Left colon (tissue), 2 donors: ENCODE measurements around the gene MICAL3. TPM values are rescaled to one million over a fixed set of nuclear protein-coding genes. Genes with fewer than 3 reads are reported as not detected.

Source experiments
- ATAC-seq: fragments of 200-7000 bp; cut with Tn5 transposase; one replicate; pipeline ENCODE4 v1.9.1; 2020; ENCODE audit warnings: mild to moderate bottlenecking, moderate library complexity
- DNase-seq, 2 donors: peaks; one replicate each; pipeline ENCODE4 v3.0.0-alpha.2; 2020
- intact Hi-C, 2 donors: fragments of 100-400 bp; cut with DNase I in 1 of 2; cut with micrococcal nuclease in 1 of 2; formaldehyde crosslinking; loops; one replicate each; pipeline versions ENCODE4 v1.11.2 to v1.14.0; 2022; cut with DNase I, micrococcal nuclease
- total RNA-seq, 2 donors: library from RNA; stranded (reverse); fragmentation: NEBNext Ultra II Directional; extraction: Animal tissue kit (Norgen Biotek cat#: 25700); gene quantifications; one replicate each; pipeline ENCODE4 v1.2.1, GENCODE V29; 2021
- donor health status: DM: no; HTN: no; CAD: no.
- donor health status: DM: yes; HTN: yes; CAD: no.

Gene MICAL3
- total RNA-seq, 2 donors from 2014 or later, result 93.6 to 114 TPM

DNA sequence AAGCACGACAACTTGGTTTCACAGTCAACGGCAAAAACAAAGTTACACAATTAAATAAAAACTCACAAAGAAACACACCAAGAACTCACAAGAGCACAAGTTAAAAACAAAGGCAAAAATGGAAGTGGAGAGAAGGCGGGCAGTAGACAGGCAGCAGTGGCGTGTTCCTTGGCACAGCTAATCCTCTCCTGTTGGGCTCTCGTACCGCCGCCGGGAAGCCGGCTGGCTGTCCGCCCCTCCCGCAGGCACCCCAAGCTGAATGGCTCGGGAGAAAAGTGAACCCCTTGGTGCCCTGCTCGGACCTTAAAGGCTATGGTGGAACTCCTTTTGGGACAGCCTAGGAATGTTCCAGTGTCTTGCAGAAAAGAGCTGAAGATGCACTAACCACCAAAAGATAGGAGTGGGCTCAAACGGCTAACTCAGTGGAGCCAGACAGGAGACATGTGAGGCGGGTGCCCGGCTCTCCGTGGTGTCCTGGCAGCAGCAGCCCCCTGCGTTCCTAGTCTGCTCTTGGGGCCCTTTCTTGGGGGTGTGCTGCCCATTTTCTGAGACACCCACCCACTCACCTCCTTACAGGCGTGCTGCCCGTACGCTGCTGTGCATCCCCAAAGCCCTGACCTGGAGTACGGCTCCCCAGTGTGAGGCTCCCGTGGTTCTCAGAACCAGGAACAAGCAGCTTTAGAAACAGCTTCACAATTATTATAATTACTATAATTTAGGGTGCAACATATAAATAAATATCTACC is 164.0 kb downstream of the MICAL3 start:
- no peak for DNase-seq
- no peak for ATAC-seq
- intact Hi-C loops, result no loop called here

- DNase-seq (peak; percentile 37 to 44), ATAC-seq (peak; percentile 18)
- intact Hi-C loops, result no loop called here
Measured at GRCh38 chr22:17858033-17858432, 166.3 kb downstream of the MICAL3 start.

- ATAC-seq (no peak), DNase-seq (no peak)
- intact Hi-C loops, result no loop called here
Measured at GRCh38 chr22:17855572-17856290, 168.6 kb downstream of the MICAL3 start.

DNA sequence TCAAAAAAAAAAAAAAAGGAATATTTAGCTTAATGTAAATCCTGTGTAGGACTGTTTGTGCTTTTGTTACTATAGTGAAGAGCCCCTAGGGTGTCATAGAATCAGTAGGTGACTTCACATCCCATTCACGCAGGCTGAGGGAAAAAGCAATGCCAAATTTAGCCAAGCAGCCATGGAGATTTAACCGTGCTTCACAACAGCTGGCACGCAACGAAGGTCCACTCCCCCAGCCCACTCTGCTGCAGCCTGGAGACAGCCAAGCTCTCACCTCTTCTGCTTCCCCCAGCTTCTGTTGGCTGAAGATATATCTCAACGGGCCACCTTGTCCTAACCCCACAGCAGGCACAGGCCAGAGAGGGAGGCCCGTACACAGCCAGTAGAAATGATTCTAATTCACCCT is 171.3 kb downstream of the MICAL3 start:
- ATAC-seq, result no peak
- DNase-seq, result no peak
- intact Hi-C loops, result no loop called here

GRCh38 chr22:17851759-17852158 is 172.6 kb downstream of the MICAL3 start:
- intact Hi-C loops, result no loop called here
- ATAC-seq (no peak), DNase-seq (no peak)

GRCh38 chr22:17847360-17848078 is 176.8 kb downstream of the MICAL3 start:
- DNase-seq, result no peak
- ATAC-seq, result no peak
- intact Hi-C loops, result no loop called here

GRCh38 chr22:17846326-17846992 is 177.9 kb downstream of the MICAL3 start:
- DNase-seq, result no peak
- ATAC-seq, result peak; percentile 31
- intact Hi-C loops, result no loop called here

DNA sequence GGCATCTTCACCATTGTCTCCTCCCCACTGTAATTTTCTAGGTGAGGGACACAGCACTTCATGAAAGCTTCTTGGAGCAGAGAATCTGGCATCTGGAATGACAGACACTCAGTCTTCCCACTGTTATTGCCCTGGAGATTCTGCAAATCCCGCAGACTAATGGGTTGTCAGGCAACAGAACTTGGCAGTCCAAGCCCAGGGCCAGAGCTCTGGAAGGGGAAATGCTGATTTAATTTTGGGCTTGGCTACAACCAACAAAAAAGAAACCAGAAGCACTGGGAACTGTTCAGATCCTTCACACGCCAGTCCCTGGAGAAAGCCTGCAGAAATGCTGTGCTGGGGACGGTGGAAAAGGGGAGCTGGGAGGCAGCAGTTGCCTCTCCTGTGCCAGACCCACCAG is 178.6 kb downstream of the MICAL3 start:
- intact Hi-C loops, result no loop called here
- DNase-seq (no peak), ATAC-seq (no peak)

GRCh38 chr22:17845327-17845726 is 179.0 kb downstream of the MICAL3 start:
- DNase-seq (no peak), ATAC-seq (no peak)
- intact Hi-C loops, result no loop called here

DNA sequence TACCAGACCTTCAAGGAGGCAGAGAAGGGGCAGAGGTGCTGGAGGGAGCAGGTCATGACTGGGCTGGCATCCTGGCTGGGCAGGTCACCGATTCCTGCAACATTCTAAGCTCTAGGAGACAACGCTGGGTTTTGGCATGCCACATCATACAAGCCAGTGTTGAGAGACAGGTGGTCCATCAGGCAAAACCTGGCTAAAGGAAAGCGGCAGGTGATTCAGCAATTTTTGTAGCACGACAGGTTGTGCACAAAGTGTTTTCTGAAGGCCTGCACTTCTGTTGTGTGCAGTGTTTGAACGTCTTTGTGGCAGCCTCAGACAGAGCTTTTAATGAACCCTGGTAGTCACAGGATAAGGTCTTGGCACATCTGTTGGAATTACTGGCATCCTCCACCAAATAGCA is 180.2 kb downstream of the MICAL3 start:
- no peak for DNase-seq
- intact Hi-C loops, result no loop called here
- no peak for ATAC-seq

DNA sequence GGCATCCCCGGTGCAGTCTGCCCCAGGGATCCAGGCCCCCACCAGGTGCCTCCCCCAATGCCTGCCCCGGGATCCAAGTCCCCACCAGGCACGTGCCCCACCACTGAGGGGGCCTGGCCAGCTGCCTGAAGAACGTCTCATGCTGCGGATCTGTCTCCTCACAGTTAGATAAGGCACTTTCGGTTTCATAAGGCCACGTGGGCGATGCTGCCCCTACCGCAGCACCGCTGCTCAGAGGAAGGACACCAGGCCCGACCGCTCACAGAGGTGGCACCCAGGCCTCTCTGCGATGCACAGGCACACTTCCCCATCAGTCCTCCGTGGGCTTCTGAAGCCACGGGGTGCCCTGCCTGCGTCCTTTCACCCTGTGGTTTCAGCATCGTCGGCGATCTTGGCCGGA is 182.0 kb downstream of the MICAL3 start:
- intact Hi-C loops, result no loop called here
- ATAC-seq, result peak; percentile 62
- DNase-seq, result peak in 1 of 2 donors; percentile 41

- intact Hi-C loops, result no loop called here
- ATAC-seq, result peak; percentile 4
- no peak for DNase-seq
Measured at GRCh38 chr22:17841836-17842235, 182.5 kb downstream of the MICAL3 start.

- no peak for ATAC-seq
- intact Hi-C loops, result loop anchor here in 1 of 2 donors (10.0 kb wide), 1 partner anchor 56 kb away; no protein-coding TSS in a partner anchor
- no peak for DNase-seq
Measured at GRCh38 chr22:17838180-17838865, 186.0 kb downstream of the MICAL3 start.

- no peak for ATAC-seq
- intact Hi-C loops, result loop anchor here in 1 of 2 donors (10.0 kb wide), 1 partner anchor 58 kb away; no protein-coding TSS in a partner anchor
- DNase-seq, result no peak
Measured at GRCh38 chr22:17836992-17837742, 187.2 kb downstream of the MICAL3 start.

- no peak for DNase-seq
- no peak for ATAC-seq
- intact Hi-C loops, result loop anchor here in 1 of 2 donors (10.0 kb wide), 1 partner anchor 60 kb away; no protein-coding TSS in a partner anchor
Measured at GRCh38 chr22:17835256-17835655, 189.1 kb downstream of the MICAL3 start.

- intact Hi-C loops, result loop anchor here in 1 of 2 donors (10.0 kb wide), 1 partner anchor 61 kb away; no protein-coding TSS in a partner anchor
- no peak for ATAC-seq
- no peak for DNase-seq
Measured at GRCh38 chr22:17833489-17833888, 190.9 kb downstream of the MICAL3 start.

DNA sequence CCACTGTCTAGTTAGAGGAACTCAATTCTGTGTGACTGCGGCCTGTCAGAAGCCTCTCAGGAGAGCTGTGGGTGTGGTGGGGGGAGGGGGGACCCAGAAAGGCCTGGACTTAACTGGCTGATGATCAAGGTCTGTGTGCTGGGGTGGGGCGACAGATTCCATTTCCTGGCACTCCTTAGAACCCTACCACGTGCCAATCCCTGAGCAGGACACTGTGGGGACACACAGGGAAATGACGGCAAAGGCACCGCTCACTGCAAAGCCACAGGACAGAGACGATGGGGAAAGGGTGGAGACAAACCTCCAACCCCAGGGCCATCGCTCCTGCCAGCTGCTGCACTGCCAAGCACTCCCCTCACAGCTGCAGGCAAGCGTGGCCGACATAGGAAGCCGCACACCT is 191.7 kb downstream of the MICAL3 start:
- intact Hi-C loops, result loop anchor here in 1 of 2 donors (10.0 kb wide), 1 partner anchor 62 kb away; no protein-coding TSS in a partner anchor
- peak; percentile 79 to 82 for DNase-seq
- peak; percentile 79 for ATAC-seq
